ENCODE data around the gene CIITA.
"Not testable (repeated sequence)": the region's sequence is repeated elsewhere in the genome, so short reads cannot be mapped to it uniquely, and the experiment has no call there.

The CIITA gene

GRCh38 chr16:10876799-10877341, at the start of gene CIITA:
TSS of gene CIITA (plus strand) at chr16:10877202. CDS start at chr16:10877331, 129 bp downstream.
- DNase-seq: peak; percentile 95

GRCh38 chr16:10827691-10828341, 49.2 kb upstream of the CIITA start:
- no peak for DNase-seq

GRCh38 chr16:10828851-10829366, 48.1 kb upstream of the CIITA start:
- no peak for DNase-seq

- not testable (repeated sequence) for DNase-seq
Observed at GRCh38 chr16:10829390-10830098, 47.5 kb upstream of the CIITA start.

- not testable (repeated sequence) for DNase-seq
Observed at GRCh38 chr16:10830240-10830639, 46.8 kb upstream of the CIITA start.

- no peak for DNase-seq
Observed at GRCh38 chr16:10831894-10832886, 44.8 kb upstream of the CIITA start.

GRCh38 chr16:10833271-10833670, 43.7 kb upstream of the CIITA start:
- DNase-seq: no peak

GRCh38 chr16:10834130-10834529, 42.9 kb upstream of the CIITA start:
- no peak for DNase-seq

GRCh38 chr16:10834766-10835165, 42.2 kb upstream of the CIITA start:
- no peak for DNase-seq

- peak; percentile 91 for DNase-seq
Observed at GRCh38 chr16:10835281-10835931, 41.6 kb upstream of the CIITA start.

- no peak for DNase-seq
Observed at GRCh38 chr16:10836174-10836853, 40.7 kb upstream of the CIITA start.

- DNase-seq: no peak
Observed at GRCh38 chr16:10838621-10839278, 38.3 kb upstream of the CIITA start.

- no peak for DNase-seq
Observed at GRCh38 chr16:10839279-10839666, 37.7 kb upstream of the CIITA start.

- DNase-seq: no peak
Observed at GRCh38 chr16:10840703-10841102, 36.3 kb upstream of the CIITA start.

- DNase-seq: no peak
Observed at GRCh38 chr16:10846213-10846998, 30.6 kb upstream of the CIITA start.

- DNase-seq: no peak
Observed at GRCh38 chr16:10847176-10847575, 29.8 kb upstream of the CIITA start.

- no peak for DNase-seq
Observed at GRCh38 chr16:10849736-10850477, 27.1 kb upstream of the CIITA start.

GRCh38 chr16:10850478-10850850, 26.5 kb upstream of the CIITA start:
- no peak for DNase-seq

- DNase-seq: no peak
Observed at GRCh38 chr16:10851512-10851911, 25.5 kb upstream of the CIITA start.

- DNase-seq: no peak
Observed at GRCh38 chr16:10852286-10852685, 24.7 kb upstream of the CIITA start.

All from activated CD4-positive, alpha-beta T cell treated with anti-CD3 and anti-CD28 coated beads, Interleukin-10, Interleukin-2, amounts not matched to agents 100 ng/mL and 50 ng/mL, durations not matched to agents 16 hours and 8 hours (primary cell).